Measurements from ENCODE around the gene FGF5. TPM values are rescaled to one million over a fixed set of nuclear protein-coding genes. Genes with fewer than 3 reads are reported as not detected.

The FGF5 gene
- total and polyA plus RNA-seq, 10 of the 15 experiments (the other 5 are each of a cell fraction or from before 2014, with no cell fraction given) = 0.87 to 7.4 (median 1.6) TPM

DNA sequence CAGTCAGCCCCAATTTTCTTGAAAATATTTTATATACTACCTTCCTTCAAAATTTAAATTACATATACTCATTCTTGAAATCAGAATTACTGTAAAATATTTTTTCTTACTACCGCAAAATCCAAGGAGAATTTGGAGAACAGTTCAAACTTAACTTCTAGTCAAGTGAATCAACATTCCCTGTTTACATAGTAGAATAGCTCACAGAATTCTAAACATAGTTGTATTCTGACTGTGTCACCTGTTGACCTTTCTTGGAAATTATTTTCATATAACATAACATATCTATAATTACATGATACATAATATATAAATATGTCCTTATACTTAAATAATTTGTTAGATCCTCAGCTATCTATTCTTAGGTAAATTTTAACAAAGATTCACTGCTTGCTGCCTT, 31.0 kb upstream of the FGF5 start:
- Histone ChIP-seq H2AFZ (ENCODE audit: control insufficient read depth, low read depth, low read length) (no peak overlapping the region), H3K4me2 (ENCODE audit: control insufficient read depth, insufficient read depth) (no peak overlapping the region), H4K20me1 (ENCODE audit: control insufficient read depth, insufficient read depth) (no peaks in the 10 kb centered on the region), H3K36me3 (ENCODE audit: control insufficient read depth in 2 of 2, insufficient read depth in 2 of 2, low read length in 1 of 2) (no peaks in the 10 kb centered on the region), H3K9me3 (replicated peaks; ENCODE audit: control insufficient read depth, insufficient read depth, low read length) (no peaks in the 10 kb centered on the region; the same call in 2 of the 3 replicates), H3K79me2 (ENCODE audit: control insufficient read depth, insufficient read depth, low read length) (no peaks in the 10 kb centered on the region), H3K4me1 (ENCODE audit: control insufficient read depth, insufficient read depth, low read length) (peaks cover 3% of the 10 kb centered on the region; the same call in 1 of the 2 replicates), H3K27me3 (replicated peaks in 1 of 2; ENCODE audit: control insufficient read depth in 2 of 2, insufficient read depth in 2 of 2, low read length in 1 of 2) (no peaks in the 10 kb centered on the region), H3K4me3 (no peak overlapping the region), H3K9ac (ENCODE audit: control insufficient read depth, insufficient read depth, low read length) (no peak overlapping the region), H3K27ac (ENCODE audit: control insufficient read depth, insufficient read depth) (no peak overlapping the region)
- DNase-seq (ENCODE audit: low read depth, low spot score) (no peak), FAIRE-seq (no peak), ATAC-seq (no peak)
- BruUV-seq (replicated peaks) = no TSS peak
- RAD21 ChIA-PET (ENCODE audit: unreplicated experiment) = no interaction called here
- CTCF ChIA-PET = interaction anchor here (1.1 kb wide), 1 partner anchor 15 kb away, joined by 4 read pairs; no protein-coding TSS in a partner anchor
- intact Hi-C loops (cut with micrococcal nuclease; ENCODE audit: unreplicated experiment) (no loop called here), in situ Hi-C loops (cut with MboI) (no loop called here)
- POLR2A ChIA-PET = no interaction called here
- TF ChIP-seq NFYA (IDR thresholded peaks at IDR 0.05; ENCODE audit: borderline replicate concordance, low read depth, low read length) (no peak), ZBTB33 (IDR thresholded peaks at IDR 0.05) (no peak), ATF7 (IDR thresholded peaks at IDR 0.05; ENCODE audit: low read depth) (no peak)
- 86% methylated on average over 1 of the region's 1 CpG for whole genome bisulfite sequencing (ENCODE audit: insufficient coverage, insufficient replicate concordance, low lambda C conversion rate, missing lambda C conversion rate)
- SMC1A ChIA-PET (ENCODE audit: uncharacterized antibody, unreplicated experiment) = interaction anchor here (0.6 to 2.4 kb wide), 3 partner anchors 13 to 30 kb away, joined by 3 to 6 read pairs (median 3); no protein-coding TSS in a partner anchor

DNA sequence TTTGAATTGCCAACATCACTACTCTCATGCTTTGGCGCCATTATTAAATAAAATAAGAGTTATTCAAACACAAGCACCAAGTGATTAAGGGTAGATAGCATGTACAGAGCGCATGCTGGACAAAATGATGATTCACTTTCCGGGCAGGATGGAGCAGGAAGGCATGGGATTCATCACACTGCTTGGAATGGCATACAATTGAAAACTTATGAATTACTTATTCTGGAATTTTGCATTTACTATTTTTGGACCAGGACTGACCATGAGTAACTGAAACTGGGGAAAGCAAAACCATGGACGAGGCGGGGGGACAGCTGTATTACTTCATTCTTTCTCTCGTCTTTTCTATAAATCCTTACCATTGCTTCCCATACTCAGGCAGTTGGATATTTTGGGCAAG, 28.5 kb upstream of the FGF5 start:
- intact Hi-C loops (cut with micrococcal nuclease; ENCODE audit: unreplicated experiment) = no loop called here
- H2AFZ ChIP-seq (ENCODE audit: control insufficient read depth, low read depth, low read length) = no peak overlapping the region
- RAD21 ChIA-PET (ENCODE audit: unreplicated experiment) = no interaction called here
- H3K27ac ChIP-seq (ENCODE audit: control insufficient read depth, insufficient read depth) = no peak overlapping the region
- FAIRE-seq (no peak), ATAC-seq (no peak), DNase-seq (ENCODE audit: low read depth, low spot score) (no peak)
- H3K4me2 ChIP-seq (ENCODE audit: control insufficient read depth, insufficient read depth) = no peak overlapping the region
- H3K4me1 ChIP-seq (ENCODE audit: control insufficient read depth, insufficient read depth, low read length) = no peaks in the 10 kb centered on the region
- no peak overlapping the region for H3K9ac ChIP-seq (ENCODE audit: control insufficient read depth, insufficient read depth, low read length)
- no TSS peak for BruUV-seq (replicated peaks)
- CTCF ChIA-PET = interaction anchor here (1.3 kb wide), 1 partner anchor 17 kb away, joined by 3 read pairs; no protein-coding TSS in a partner anchor
- SMC1A ChIA-PET (ENCODE audit: uncharacterized antibody, unreplicated experiment) = interaction anchor here (1.0 to 1.1 kb wide), 2 partner anchors 10 to 13 kb away, joined by 3 read pairs; no protein-coding TSS in a partner anchor
- no peaks in the 10 kb centered on the region for H3K9me3 ChIP-seq (replicated peaks; ENCODE audit: control insufficient read depth, insufficient read depth, low read length)
- no peaks in the 10 kb centered on the region for H3K79me2 ChIP-seq (ENCODE audit: control insufficient read depth, insufficient read depth, low read length)
- no peaks in the 10 kb centered on the region for H3K27me3 ChIP-seq (replicated peaks in 1 of 2; ENCODE audit: control insufficient read depth in 2 of 2, insufficient read depth in 2 of 2, low read length in 1 of 2)
- H3K4me3 ChIP-seq = no peak overlapping the region
- no peaks in the 10 kb centered on the region for H3K36me3 ChIP-seq (ENCODE audit: control insufficient read depth in 2 of 2, insufficient read depth in 2 of 2, low read length in 1 of 2)
- in situ Hi-C loops (cut with MboI) = no loop called here
- WGBS (ENCODE audit: insufficient coverage, insufficient replicate concordance, low lambda C conversion rate, missing lambda C conversion rate) = 38% methylated on average over 6 of the region's 6 CpGs
- POLR2A ChIA-PET = no interaction called here
- no peaks in the 10 kb centered on the region for H4K20me1 ChIP-seq (ENCODE audit: control insufficient read depth, insufficient read depth)
- TF ChIP-seq, protein P1, sequence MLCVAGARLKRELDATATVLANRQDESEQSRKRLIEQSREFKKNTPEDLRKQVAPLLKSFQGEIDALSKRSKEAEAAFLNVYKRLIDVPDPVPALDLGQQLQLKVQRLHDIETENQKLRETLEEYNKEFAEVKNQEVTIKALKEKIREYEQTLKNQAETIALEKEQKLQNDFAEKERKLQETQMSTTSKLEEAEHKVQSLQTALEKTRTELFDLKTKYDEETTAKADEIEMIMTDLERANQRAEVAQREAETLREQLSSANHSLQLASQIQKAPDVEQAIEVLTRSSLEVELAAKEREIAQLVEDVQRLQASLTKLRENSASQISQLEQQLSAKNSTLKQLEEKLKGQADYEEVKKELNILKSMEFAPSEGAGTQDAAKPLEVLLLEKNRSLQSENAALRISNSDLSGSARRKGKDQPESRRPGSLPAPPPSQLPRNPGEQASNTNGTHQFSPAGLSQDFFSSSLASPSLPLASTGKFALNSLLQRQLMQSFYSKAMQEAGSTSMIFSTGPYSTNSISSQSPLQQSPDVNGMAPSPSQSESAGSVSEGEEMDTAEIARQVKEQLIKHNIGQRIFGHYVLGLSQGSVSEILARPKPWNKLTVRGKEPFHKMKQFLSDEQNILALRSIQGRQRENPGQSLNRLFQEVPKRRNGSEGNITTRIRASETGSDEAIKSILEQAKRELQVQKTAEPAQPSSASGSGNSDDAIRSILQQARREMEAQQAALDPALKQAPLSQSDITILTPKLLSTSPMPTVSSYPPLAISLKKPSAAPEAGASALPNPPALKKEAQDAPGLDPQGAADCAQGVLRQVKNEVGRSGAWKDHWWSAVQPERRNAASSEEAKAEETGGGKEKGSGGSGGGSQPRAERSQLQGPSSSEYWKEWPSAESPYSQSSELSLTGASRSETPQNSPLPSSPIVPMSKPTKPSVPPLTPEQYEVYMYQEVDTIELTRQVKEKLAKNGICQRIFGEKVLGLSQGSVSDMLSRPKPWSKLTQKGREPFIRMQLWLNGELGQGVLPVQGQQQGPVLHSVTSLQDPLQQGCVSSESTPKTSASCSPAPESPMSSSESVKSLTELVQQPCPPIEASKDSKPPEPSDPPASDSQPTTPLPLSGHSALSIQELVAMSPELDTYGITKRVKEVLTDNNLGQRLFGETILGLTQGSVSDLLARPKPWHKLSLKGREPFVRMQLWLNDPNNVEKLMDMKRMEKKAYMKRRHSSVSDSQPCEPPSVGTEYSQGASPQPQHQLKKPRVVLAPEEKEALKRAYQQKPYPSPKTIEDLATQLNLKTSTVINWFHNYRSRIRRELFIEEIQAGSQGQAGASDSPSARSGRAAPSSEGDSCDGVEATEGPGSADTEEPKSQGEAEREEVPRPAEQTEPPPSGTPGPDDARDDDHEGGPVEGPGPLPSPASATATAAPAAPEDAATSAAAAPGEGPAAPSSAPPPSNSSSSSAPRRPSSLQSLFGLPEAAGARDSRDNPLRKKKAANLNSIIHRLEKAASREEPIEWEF (IDR thresholded peaks at IDR 0.05; ENCODE audit: insufficient replicate concordance, low read depth, low read length) = no peak
- no peak for TF ChIP-seq ZBED1 (IDR thresholded peaks at IDR 0.05; ENCODE audit: borderline replicate concordance)
- no peak for TF ChIP-seq ASH2L (IDR thresholded peaks at IDR 0.05; ENCODE audit: borderline replicate concordance, low read depth)
- TF ChIP-seq E2F8 (IDR thresholded peaks at IDR 0.05; ENCODE audit: low read depth, partially characterized antibody) = no peak
